NCI-H146 treated with DMSO at 0.1 percent for 48 hours (cell line): ENCODE measurements around the gene CLDN20.
"Not testable (repeated sequence)": the region's sequence is repeated elsewhere in the genome, so short reads cannot be mapped to it uniquely, and the experiment has no call there.

ENCODE experiments used
- DNase-seq: peaks from one replicate; lab custom pipeline; 2025; ENCODE audit not compliant: unreplicated experiment; lab: John Stamatoyannopoulos, UW

CLDN20 gene

DNA sequence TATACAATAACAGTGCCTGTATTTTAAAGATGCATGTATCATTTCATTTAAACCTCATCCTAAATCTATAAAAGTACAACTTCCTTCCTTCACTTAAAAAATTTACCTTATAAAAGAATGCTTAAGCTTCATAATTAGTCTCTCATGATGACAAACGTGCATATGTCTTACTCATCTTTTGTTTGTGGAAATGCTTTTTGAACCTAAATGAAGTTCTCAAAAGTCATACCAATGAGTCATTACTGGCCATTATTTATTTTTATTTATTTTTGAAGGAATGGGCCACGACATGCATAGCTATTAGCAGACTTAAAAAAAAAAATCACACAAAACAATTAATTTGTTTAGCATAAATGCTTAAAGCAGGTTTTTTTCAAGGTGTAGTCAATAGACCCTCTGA is 46.8 kb downstream of the CLDN20 start:
- DNase-seq, result no peak

DNA sequence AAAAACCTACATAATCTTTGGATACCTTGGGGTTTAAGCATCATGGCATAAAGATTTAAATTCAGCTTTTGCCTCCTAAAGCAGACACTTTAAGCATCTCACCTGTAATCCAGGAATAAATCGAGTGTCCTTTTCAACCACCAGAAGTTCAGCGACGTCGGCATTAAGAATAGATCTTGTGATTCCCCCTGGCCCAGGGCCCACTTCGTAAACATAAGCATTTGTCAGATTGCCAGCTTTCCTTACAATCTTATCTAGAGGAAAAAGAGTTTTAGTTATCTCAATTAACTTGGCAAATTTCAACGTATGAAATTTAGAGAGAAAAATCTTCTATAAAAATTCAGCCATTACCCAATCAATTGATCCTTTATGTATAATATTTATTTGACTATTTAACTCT is 47.3 kb downstream of the CLDN20 start:
- DNase-seq, result no peak

DNA sequence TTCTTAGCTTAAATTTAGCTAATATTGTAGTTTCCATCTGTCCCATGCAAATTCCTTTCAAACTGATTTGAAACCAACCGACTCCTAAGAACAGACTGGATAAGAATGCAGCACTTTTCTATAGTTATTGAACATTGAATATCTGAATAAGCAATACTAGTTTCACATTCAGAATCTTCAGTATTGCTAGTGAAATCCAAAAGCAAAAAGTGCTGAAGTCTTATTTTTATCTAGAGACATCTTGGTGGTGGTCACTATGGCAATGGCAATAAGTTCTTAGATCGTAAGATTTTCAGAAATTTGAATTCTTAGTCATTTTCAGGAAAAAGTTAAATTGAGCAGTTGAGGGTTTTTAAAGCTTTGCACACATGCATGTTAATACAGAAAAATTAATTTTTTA is 47.8 kb downstream of the CLDN20 start:
- DNase-seq, result no peak

DNA sequence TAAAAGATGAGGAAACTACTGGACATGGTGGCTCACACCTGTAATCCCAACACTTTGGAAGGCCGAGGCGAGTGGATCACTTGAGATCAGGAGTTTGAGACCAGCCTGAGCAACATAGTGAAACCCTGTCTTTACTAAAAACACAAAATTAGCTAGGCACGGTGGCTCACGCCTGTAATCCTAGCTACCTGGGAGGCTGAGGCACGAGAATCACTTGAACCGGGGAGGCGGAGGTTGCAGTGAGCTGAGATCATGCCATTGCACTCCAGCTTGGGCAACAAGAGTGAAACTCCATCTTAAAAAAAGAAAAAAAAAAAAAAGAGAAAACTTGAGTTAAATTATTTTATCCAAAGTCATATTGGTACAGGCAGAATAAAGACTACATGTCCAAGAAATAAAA is 49.1 kb downstream of the CLDN20 start:
- DNase-seq, result not testable (repeated sequence)

DNA sequence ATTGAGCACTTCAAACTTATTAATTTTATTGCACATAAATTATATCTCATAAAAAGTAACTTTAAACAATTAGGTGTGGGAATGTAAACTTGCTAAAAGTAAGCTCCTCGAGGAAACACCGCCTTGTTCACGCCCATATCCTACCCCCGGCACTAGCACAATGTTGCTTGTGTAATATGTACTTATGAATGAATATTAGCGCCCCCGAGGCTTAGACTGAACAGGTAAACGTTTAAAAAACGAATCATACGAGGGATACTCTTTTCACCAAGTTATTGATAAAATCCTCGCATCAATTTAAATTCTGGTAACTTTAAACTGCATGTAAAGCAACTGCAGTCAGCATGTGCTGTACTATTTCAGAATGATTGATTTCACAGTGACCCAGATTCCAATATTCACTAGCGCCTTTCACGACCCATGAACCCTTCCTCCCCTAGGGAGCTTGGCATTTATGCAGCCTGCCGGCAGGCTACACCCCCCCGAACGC is 49.8 kb downstream of the CLDN20 start:
- DNase-seq, result peak; percentile 71

DNA sequence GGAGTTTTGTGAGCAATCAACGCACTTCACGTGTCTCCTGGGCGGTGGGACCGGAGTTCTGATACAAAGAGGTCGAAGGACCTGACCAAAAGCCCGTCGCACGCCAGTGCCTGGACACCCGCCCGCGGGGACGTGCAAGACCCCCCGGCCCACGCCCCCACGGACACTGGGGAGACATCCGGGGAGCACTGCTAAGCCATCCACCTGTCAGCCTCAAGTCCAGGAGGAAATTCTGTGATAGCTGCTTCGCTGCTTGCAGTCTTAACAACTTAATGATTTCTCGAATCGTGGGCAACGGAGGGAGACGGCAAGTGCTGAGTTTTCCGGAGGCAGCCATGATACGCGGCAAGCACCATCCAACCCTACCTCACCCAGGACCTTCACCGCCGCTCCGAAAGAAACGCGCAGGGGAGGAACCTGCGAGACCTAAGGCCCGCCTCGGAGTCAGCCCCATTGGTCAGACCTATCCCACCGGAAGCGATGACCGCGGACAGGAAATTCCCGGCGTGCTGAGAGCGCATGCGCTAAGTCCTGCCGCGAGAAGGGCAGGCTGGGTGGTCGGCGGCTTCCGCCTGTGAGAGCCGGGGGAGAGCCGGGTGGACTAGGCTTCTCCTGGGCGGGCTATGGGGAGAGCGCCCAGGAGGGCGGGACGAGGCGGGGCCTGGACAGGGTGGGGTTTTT is 50.4 kb downstream of the CLDN20 start, which contains the start of gene TFB1M:
Gene TFB1M (minus strand): TSS at position 393 of the 681 bp plus-strand sequence. CDS start 56 bp downstream, at position 337.
- peak; percentile 99 for DNase-seq

DNA sequence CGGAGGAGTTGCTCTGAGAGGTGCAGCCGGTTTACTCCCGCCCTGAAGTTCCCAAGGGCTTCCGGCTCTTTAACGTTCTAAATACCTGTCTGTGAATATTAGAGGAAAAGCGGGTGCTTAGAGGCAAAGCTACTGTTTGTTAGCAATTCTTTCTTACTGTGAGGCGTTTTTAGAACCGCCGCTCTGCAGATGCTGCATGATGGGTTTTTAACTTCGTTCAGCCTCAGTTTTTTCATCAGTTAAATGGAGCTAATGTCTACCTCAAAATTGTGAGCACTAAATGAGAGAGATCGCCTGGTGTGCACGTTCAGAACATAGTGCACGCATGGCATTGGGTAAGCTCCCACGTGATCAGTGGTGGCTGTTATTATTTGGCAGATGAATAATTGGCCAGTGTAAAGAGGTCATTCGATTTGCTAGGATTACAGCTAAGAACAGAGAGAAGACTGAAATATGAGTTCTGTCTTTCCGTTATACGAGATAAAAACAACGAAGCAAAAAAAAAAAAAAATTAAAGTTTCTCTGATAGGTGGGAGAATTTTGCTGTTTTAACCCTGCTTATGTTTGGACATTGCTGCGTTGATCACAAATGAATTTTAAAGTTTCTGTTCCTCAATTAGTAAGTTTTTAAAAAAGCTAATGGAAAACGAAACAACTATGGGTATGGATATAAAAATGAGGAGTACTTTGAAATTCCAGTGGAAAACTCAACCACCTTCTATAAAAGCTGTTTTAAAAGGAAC is 51.1 kb downstream of the CLDN20 start:
- peak; percentile 99 for DNase-seq

DNA sequence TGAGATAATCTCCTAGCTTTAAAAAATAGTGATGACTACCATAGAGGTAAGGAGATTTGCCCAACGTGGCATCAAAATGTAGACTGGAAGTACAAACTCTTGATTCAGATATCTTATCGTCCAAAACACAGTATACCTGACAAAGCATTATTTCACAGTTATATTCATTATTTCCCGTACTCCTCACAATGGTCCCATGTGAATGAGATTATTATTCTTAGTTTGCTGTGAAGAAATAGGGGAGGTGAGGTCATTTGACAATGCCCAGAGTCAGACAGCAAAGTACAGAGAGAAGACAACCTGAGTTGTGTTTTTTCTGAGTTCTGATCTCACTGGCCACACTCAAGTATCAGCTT is 51.7 kb downstream of the CLDN20 start:
- DNase-seq, result no peak

DNA sequence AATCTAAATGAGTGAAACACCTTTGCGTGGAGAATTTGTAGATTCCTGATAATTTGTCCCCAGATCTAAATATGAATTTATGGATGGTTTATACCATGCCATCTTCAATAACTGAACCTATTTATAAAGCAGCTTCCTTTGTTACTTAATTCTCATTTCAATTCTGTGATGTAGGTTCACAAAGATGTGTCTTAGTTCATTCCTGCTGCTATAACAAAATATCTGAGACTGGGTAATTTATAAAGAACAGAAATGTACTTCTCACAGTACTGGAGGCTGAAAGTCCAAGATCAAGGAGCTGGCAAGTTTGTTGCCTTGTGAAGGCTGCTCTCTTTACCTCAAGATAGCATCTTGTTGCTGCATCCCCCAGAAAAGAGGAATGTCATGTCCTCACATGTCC is 52.6 kb downstream of the CLDN20 start:
- DNase-seq, result no peak

DNA sequence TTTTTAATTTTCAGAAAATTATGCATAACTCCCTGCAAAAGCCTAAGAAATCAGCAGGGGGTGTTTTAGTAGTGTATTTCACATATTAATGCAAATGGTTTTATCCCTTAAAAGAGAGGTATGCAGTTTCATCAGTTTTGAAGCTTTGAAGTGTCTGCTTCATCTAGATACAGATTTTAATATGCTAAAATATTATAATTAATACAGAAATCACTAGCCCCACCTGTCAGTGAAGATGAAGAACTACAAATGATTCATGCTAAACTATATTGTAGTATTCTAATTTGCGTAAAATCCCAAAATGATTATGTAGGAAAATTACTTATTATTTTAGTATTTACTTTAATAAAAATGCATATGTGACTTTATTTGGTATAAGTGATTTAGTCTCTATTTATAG is 53.4 kb downstream of the CLDN20 start:
- no peak for DNase-seq

DNA sequence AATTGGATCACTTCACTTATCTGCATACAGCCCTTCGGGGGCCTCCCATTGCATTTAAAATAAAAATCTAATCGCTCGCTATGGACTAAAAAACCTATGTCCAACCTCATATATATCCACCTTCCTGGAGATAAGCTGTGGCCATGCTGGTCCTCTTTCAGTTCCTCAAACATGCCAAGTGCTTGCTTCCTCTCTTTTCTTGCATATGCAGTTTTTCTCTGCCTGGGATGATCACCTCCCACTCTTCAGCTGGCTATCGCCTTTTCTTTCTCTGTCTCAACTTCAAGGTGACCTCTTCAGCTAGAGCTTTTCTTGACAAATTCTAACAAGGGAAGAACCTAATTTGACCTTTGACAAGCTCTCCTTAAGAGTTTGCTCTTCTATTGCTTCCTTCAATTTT is 56.1 kb downstream of the CLDN20 start:
- DNase-seq, result no peak

DNA sequence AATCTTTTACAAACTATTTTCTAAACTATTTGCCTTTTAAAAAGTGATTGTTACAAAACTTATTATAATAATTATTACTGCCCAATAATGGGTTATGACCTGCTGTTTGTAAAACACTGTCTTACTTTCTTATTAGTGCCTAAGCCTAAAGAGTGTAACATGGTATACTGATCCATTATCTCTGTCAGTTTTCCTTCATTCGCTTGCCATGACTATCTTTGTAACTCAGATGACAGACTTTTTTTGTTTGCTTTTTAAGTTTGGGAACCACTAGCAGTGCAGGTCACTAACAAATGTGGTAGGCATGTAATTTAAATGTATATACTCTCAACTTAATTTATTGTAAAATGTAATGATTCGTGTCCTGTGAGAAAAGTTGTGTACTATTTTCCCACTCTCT is 60.4 kb downstream of the CLDN20 start:
- no peak for DNase-seq

DNA sequence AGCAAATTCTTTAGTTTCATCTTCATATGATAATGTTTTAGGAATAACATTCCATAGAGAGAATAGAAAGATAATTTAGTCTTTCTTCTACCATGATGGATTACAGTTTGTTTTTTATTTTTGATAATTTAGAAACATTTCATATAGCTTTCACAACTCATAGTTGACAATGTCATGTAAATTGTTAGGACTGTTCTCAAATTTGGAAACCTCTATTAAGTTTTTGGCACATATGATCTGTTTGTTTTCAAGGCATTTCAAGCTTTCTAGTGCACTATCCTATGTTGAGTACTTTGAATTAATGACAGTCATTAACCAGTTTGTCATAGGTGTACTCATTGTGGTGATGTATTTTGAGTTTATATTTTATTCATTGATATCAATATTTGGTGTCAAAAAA is 61.2 kb downstream of the CLDN20 start:
- DNase-seq, result no peak

DNA sequence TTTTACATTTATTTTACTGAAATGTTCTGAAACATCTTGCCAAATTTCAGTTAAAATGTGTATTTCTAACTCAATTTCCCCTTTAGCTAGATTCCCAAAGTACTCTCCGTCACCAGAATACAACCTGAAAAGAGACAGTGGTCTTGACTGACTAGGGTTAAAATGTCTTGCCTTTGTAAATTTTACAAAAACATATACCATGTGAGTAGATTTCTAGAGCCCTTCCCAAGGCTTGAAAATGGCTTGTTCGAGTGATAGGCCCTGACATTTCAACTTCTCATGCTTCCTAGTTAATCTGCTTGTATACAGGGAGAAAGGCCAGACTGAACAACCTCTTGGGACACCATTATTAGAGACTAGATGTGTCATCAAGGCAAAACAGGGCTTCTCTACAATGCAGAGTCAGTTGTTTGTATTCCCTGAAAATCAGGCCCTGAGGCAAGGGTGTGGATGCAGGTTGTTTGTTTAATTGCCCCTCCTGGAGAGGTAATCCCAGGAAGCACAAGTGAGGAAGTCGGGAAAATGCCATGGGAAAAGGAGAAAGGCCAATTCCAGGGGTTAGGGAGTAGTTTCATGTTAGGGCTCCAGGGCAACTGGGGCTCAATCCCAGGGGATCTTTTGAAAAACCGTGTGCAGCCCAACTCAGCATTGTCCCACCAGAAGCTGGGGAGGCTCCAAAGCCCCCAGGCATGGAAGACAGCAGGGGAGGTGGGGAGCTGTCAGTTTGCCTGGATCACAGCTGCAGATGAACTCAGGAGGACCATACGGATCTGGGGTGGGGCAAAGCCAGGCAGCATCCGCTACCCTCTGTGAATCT is 62.1 kb downstream of the CLDN20 start:
- peak; percentile 92 for DNase-seq
